Osteoblast (primary cell): ENCODE data around the gene ZFHX3. TPM values are rescaled to one million over a fixed set of nuclear protein-coding genes. Genes with fewer than 3 reads are reported as not detected.
A peak's percentile ranks its signal among the peaks of the same experiment; 100 is the strongest.

ENCODE experiments used
- DNase-seq: peaks from one replicate; pipeline ENCODE4 v3.0.0; 2011; ENCODE audit warnings: low spot score, mixed read lengths; ENCODE audit not compliant: insufficient read length; ENCODE audit errors: missing footprints
- H2AFZ ChIP-seq: 2 replicates; pipeline ENCODE4 v1.6.0; 2011; ENCODE audit warnings: mild to moderate bottlenecking, low read length
- H3K27ac ChIP-seq: 2 replicates; pipeline ENCODE4 v1.5.1; 2011; ENCODE audit warnings: mild to moderate bottlenecking, low read depth, low read length, moderate library complexity
- H3K27me3 ChIP-seq: 2 replicates; pipeline ENCODE4 v1.6.0; 2012; ENCODE audit warnings: mild to moderate bottlenecking, control low read depth, inconsistent platforms, low read length, moderate library complexity; ENCODE audit not compliant: insufficient read depth
- H3K36me3 ChIP-seq: 2 replicates; pipeline ENCODE4 v1.5.1; 2011; ENCODE audit warnings: mild to moderate bottlenecking, low read length, control low read depth, moderate library complexity; ENCODE audit not compliant: insufficient read depth
- H3K4me1 ChIP-seq: 2 replicates; pipeline ENCODE4 v1.5.1; 2011; ENCODE audit warnings: mild to moderate bottlenecking, low read length, control low read depth, moderate library complexity; ENCODE audit not compliant: insufficient read depth
- H3K4me2 ChIP-seq: 2 replicates; pipeline ENCODE4 v1.6.0; 2011; ENCODE audit warnings: mild to moderate bottlenecking, low read length; ENCODE audit not compliant: insufficient read depth
- H3K4me3 ChIP-seq: fragments of 200-600 bp; sonication (generic); 3 replicates; pipeline ENCODE4 v1.5.1; 2012; ENCODE audit warnings: mild to moderate bottlenecking, low read length, inconsistent platforms; ENCODE audit not compliant: insufficient read depth
- H3K79me2 ChIP-seq: 2 replicates; pipeline ENCODE4 v1.6.0; 2012; ENCODE audit warnings: mild to moderate bottlenecking, low read length, control low read depth, inconsistent platforms; ENCODE audit not compliant: insufficient read depth
- H3K9me3 ChIP-seq: 2 replicates; pipeline ENCODE4 v1.5.1; 2011; ENCODE audit warnings: low read depth, low read length, control low read depth
- H4K20me1 ChIP-seq: 2 replicates; pipeline ENCODE4 v1.6.0; 2012; ENCODE audit warnings: mild to moderate bottlenecking, low read length, control low read depth; ENCODE audit not compliant: insufficient read depth
- CTCF ChIP-seq: IDR thresholded peaks from 2 replicates; pipeline ENCODE4 v1.5.1; 2011; ENCODE audit warnings: mild to moderate bottlenecking, low read depth, low read length, moderate library complexity; ENCODE audit errors: extremely low read depth
- total RNA-seq: library from RNA; depleted of rRNA; stranded (reverse); fragments of >200 nt; gene quantifications from 2 replicates; pipeline ENCODE4 v1.2.3, GENCODE V29; 2012

The ZFHX3 gene
- total RNA-seq, 1 donor = 14.5 TPM

DNA sequence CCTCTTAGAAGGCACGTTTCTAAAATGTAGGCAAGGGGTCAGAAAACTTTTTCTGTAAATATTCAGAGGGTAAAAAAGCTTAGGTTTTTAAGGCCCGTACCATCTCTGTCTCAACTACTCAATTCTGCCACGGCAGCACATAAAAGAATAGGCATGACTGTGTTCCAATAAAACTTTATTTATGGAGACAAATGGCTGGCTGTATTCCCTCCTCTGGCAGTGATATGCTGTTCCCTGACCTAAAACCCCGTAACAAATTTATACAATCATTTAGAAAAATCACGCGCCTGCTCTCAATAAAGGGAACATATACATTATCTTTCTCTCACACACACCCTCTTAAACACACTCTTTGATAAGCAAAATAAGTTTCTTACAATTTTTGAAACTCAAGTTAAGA lies 138.7 kb downstream of the ZFHX3 start:
- no peak for DNase-seq
- peaks cover 11% of the 10 kb centered on the region for H3K4me1 ChIP-seq
- H3K79me2 ChIP-seq = peaks cover 59% of the 10 kb centered on the region
- H3K4me3 ChIP-seq = no peak overlapping the region
- no peaks in the 10 kb centered on the region for H3K27me3 ChIP-seq
- H4K20me1 ChIP-seq = peaks cover 41% of the 10 kb centered on the region
- H3K27ac ChIP-seq = no peak overlapping the region
- H3K4me2 ChIP-seq = no peak overlapping the region
- no peaks in the 10 kb centered on the region for H3K9me3 ChIP-seq
- TF ChIP-seq CTCF = no peak
- no peaks in the 10 kb centered on the region for H3K36me3 ChIP-seq
- H2AFZ ChIP-seq = no peak overlapping the region

GRCh38 chr16:72908362-72909167 lies 139.4 kb downstream of the ZFHX3 start:
- Histone ChIP-seq H3K79me2 (peaks cover 54% of the 10 kb centered on the region), H3K36me3 (no peaks in the 10 kb centered on the region), H3K4me3 (no peak overlapping the region), H3K27ac (no peak overlapping the region), H3K4me2 (no peak overlapping the region), H3K9me3 (no peaks in the 10 kb centered on the region), H3K27me3 (no peaks in the 10 kb centered on the region), H3K4me1 (peaks cover 8% of the 10 kb centered on the region), H2AFZ (no peak overlapping the region), H4K20me1 (peaks cover 41% of the 10 kb centered on the region)
- TF ChIP-seq CTCF = no peak
- DNase-seq = no peak

DNA sequence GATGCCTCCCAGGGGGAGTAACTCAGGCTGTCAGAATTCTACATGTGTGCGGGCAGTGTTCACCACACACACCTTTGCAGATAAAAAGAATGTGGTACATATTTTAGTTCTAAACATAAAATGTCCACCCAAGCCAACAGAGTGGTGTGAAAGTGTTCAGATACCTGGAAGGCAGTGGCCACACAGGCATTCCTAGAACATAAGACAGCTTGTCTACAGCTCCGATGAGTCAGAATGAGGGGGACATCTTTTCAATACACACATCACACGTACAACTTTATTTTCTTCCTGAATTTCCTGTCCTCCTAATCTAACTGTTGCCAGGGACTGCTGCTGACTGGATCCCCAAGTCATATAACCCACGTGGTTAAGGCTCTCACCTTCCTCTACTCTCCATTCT lies 142.3 kb downstream of the ZFHX3 start:
- Histone ChIP-seq H3K36me3 (peaks cover 5% of the 10 kb centered on the region), H4K20me1 (peaks cover 44% of the 10 kb centered on the region), H3K4me2 (no peak overlapping the region), H3K4me3 (no peak overlapping the region), H3K27ac (peak overlapping the region; percentile 18), H3K79me2 (peaks cover 46% of the 10 kb centered on the region), H2AFZ (no peak overlapping the region), H3K9me3 (no peaks in the 10 kb centered on the region), H3K27me3 (no peaks in the 10 kb centered on the region), H3K4me1 (peaks cover 8% of the 10 kb centered on the region)
- DNase-seq = no peak
- no peak for TF ChIP-seq CTCF

GRCh38 chr16:72903176-72903575 lies 144.8 kb downstream of the ZFHX3 start:
- Histone ChIP-seq H3K27ac (no peak overlapping the region), H3K4me3 (no peak overlapping the region), H3K79me2 (peaks cover 40% of the 10 kb centered on the region), H3K4me2 (no peak overlapping the region), H3K27me3 (no peaks in the 10 kb centered on the region), H3K36me3 (peaks cover 5% of the 10 kb centered on the region), H2AFZ (no peak overlapping the region), H3K4me1 (peaks cover 8% of the 10 kb centered on the region), H3K9me3 (no peaks in the 10 kb centered on the region), H4K20me1 (peaks cover 34% of the 10 kb centered on the region)
- DNase-seq = no peak
- no peak for TF ChIP-seq CTCF
